HG02610 (cell line): ENCODE data around the gene PLCD4.

Source experiments
- ATAC-seq: cut with Tn5 transposase; IDR thresholded peaks from one replicate; pipeline ENCODE4 v1.9.1; 2021; ENCODE audit warnings: mild to moderate bottlenecking, moderate library complexity; ENCODE audit not compliant: unreplicated experiment

The PLCD4 gene

DNA sequence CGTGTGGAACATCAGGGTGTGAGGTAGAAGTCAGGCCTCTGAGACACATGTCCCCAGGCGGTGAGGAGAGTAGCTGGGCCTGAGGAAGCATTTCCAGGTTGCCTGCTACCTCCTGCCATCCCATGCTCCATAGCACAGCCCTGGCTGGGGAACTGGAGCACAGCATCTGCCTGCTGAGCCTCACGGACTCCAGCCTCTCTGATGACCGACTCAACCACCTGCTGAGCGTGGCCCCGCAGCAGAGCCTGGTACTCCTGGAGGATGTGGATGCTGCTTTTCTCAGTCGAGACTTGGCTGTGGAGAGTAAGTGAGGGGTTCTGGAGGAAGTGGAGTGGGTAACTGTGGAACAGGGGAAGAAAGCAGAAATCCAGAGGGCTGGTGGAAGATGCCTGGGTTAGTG, 54.7 kb downstream of the PLCD4 start:
- ATAC-seq, result no peak

DNA sequence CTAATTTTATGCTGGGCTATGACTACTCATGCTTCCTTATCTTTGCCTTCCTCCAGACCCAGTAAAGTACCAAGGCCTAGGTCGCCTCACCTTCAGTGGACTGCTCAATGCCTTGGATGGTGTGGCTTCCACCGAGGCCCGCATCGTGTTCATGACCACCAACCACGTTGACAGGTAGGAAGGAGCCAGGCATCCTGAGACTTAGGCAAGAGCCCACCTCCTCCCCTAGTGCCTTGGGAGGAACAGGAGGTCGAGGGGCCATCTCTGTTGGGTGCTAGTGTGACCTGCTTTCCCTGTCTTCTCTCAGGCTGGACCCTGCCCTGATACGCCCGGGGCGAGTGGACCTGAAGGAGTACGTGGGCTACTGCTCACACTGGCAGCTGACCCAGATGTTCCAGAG, 55.1 kb downstream of the PLCD4 start:
- ATAC-seq, result no peak

DNA sequence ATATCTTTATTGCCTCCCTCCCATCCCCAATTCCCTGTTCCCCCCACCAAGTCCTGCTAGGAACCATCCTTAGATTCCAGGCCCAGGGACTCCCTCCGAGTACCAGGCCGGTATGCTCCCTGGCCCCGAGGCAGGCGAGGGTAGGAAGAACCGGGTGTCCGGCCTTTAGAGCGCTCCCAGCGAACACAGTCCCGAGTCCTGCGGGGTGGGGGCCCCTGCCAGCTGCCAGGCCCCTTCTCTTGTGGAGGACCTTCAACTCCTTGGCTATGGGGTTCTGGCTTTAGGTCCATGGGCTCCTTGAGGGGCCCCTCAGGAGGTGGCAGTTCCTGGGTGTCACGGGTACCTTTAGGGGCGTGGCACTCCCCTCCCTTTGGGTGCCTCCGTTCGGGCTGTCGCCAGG, 56.2 kb downstream of the PLCD4 start:
- no peak for ATAC-seq

DNA sequence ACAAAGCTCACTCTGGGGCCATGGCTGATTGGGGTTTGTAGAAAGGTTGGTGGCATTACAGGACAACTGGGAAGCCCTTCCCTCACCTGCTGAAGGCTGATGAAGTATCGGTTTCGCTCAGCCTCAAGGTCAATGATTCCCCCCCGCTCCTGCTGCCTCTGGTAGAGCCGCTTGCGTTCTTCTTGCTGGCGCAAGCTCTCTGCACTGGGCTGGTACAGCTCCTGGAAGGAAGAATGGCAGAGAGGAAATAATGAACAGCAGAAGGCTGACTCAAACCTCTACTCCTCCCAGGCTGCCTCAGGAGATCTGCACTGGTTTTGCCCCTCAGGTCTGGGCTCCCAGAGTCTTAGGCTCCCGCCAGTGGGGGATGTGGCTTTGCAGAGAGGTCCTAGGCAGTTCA, 57.0 kb downstream of the PLCD4 start:
- ATAC-seq, result no peak

DNA sequence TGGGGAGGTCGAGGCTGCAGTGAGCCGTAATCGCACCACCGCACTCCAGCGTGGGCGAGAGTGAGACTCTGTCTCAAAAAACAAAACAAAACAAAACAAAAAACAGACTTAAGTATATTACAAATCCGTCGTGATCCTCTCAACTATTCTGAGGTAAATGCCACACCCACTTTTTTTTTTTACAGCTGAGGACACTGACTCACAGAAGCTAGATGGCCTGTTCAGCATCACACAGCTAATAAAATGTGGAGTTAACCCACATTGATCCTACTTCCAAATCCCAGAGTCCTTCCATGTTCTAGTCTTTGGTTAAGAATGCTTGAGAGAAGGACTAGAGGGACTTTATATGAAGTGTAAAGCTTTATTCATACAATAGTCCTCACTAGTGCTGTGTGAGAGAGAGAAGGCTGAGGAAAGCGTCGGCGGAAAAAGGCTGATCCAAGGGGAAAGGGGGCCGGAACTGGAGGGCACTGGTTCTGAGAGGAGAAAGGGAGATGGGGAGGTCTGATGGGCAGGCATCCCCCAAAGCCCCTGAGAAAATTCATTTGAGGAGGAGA, 63.5 kb downstream of the PLCD4 start:
- ATAC-seq, result no peak

DNA sequence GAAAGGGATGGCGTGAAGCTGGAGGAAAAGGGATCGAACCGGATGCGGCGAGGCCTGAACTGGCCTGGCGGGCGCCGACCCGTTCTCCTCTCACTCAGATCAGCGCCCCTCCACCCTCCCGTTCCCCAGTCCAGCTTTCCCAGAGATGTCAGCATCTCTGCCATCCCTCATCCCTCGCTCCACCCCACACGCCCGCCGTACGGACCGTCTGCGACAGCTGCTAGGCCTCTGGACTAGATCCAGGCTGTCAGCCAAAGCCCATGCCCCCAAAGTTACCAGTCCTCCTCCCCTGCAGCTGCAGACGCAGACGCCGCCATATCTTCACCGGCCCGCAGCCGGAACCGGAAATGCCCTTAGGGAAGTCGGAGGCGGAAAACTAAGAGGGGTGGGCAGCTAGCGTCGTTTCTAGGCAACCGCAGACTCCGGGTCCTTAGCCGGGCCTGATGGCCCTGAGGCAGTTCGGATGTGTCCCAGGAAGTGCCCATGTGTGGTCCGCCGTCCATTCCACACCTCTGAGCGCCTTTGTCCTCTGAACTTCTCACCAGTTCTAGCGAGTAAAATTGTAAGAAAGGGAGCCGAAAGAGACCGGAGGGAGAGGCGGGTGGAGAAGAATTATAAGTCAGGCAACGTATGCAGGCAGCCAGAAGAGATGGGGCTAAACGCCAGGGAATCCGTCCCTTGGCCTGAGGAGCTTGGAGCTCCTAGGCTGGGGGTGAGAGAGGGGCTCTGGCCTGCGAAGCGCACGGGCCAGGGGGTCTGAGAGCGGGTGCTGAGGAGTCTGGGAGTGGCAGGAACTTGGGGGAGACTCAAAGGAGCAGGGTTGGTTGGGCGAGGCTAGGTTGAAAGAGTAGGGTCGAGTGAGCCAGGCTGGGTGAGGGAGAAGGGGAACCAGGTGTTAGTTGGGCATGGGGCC, 64.2 kb downstream of the PLCD4 start, which contains the start of the genes RNF25 and STK36:
Gene RNF25, minus strand, starts transcription at position 349 of the 913 bp plus-strand sequence. Its CDS starts 32 bp downstream, at position 317.
Gene STK36, plus strand, starts transcription at position 433 of the 913 bp plus-strand sequence. CDS start 744 bp downstream, outside the sequence.
- ATAC-seq, result peak; percentile 98

DNA sequence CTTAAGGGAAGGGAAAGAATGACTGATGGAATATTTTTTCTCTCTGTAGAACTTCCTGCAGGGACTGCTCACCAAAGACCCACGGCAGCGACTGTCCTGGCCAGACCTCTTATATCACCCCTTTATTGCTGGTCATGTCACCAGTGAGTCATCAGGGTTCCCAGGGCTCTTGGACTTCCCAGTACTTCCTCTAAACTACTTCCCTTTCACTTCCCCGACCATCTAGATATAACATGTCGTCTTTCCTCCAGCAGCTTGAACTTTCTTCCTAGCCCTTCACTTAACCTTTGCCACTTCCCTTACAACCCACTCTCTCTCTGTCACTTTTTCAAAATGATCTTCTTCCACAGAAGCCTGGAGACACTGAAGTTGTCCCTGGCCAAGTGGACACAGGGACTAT, 71.4 kb downstream of the PLCD4 start:
- ATAC-seq, result no peak

DNA sequence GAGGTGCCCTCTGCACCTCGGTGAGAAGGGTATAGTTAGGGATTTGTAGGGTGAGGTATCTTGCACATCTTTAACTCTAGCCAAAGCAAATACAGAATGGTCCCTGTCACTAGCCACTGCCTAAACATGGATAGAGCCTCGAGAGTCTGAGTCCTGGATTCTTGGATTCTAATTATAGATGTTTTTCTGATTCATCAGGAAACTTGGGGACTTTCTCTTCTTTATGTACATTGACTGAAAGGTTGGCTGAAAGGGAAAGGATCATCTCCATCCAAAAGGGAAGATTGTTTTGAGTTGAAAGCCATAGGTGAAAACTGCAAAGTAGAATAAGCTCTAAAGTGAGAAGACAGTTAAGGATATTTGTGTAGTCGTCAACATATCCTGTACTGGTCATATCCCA, 72.4 kb downstream of the PLCD4 start:
- no peak for ATAC-seq
